B cell (primary cell): ENCODE measurements around the gene NFAT5. TPM values are rescaled to one million over a fixed set of nuclear protein-coding genes. Genes with fewer than 3 reads are reported as not detected.

Source experiments
- ATAC-seq: fragments of 200-7000 bp; cut with Tn5 transposase; one replicate; pipeline ENCODE4 v1.10.0; 2021; ENCODE audit warnings: low read depth, mild to moderate bottlenecking, moderate number of reproducible peaks, moderate library complexity
- CTCF ChIA-PET: fragments of 350-600 bp; sonication (Branson Sonifier 250); formaldehyde crosslinking; loops from one replicate; lab custom pipeline; 2021; ENCODE audit warnings: antibody characterized with exemption, inconsistent platforms; lab: Charles Lee
- POLR2A ChIA-PET: fragments of 350-600 bp; sonication (Branson Sonifier 250); formaldehyde crosslinking; loops from one replicate; lab custom pipeline; 2021; ENCODE audit warnings: antibody characterized with exemption; lab: Charles Lee
- DNase-seq: peaks from one replicate; pipeline ENCODE4 v3.0.0; 2013
- H2AFZ ChIP-seq: 2 replicates; pipeline ENCODE4 v1.6.1; 2012; ENCODE audit warnings: mild to moderate bottlenecking, low read depth, low read length; ENCODE audit not compliant: insufficient read depth, poor library complexity, severe bottlenecking
- H3K27ac ChIP-seq, 2 donors: 1 replicate in 1 of 2; 2 replicates in 1 of 2; pipeline ENCODE4 v1.5.1; 2012 to 2013; ENCODE audit warnings: low read length in 2 of 2, mild to moderate bottlenecking in 2 of 2, moderate library complexity in 1 of 2
- H3K27me3 ChIP-seq, 4 experiments: fragments of 200-600 bp in 1 of 4; sonication (generic) in 1 of 4; replicated peaks in 1 of 4; 1 replicate in 2 of 4; 2 replicates in 2 of 4; pipeline versions ENCODE4 v1.6.1 to v1.7.0; 2013 to 2016; ENCODE audit warnings: low read length in 3 of 4, mild to moderate bottlenecking in 2 of 4, mixed read lengths in 1 of 4, moderate library complexity in 1 of 4; ENCODE audit not compliant: insufficient read depth in 4 of 4, control insufficient read depth in 3 of 4; ENCODE audit errors: control extremely low read depth in 1 of 4
- H3K36me3 ChIP-seq, 2 experiments: replicated peaks in 1 of 2; 1 replicate in 1 of 2; 2 replicates in 1 of 2; pipeline versions ENCODE4 v1.6.1 to v1.7.1; 2013; ENCODE audit warnings: low read length in 1 of 2; ENCODE audit not compliant: insufficient read depth in 2 of 2, control insufficient read depth in 1 of 2; ENCODE audit errors: control extremely low read depth in 1 of 2, extremely low read depth in 1 of 2
- H3K4me1 ChIP-seq, 2 donors: fragments of 200-600 bp in 1 of 2; sonication (generic) in 1 of 2; 1 replicate in 1 of 2; 2 replicates in 1 of 2; pipeline versions ENCODE4 v1.5.1 to v1.6.1; 2013 to 2017; ENCODE audit warnings: low read length in 2 of 2; ENCODE audit not compliant: control insufficient read depth in 2 of 2, insufficient read depth in 2 of 2
- H3K4me2 ChIP-seq: replicated peaks from 2 replicates; pipeline ENCODE3; 2012; ENCODE audit warnings: mild to moderate bottlenecking, low read depth, low read length; ENCODE audit not compliant: poor library complexity, severe bottlenecking
- H3K4me3 ChIP-seq, 5 experiments: fragments of 200-600 bp in 1 of 5; sonication (generic) in 1 of 5; 1 replicate in 3 of 5; 2 replicates in 2 of 5; pipeline versions ENCODE4 v1.5.1 to v1.7.0; 2011 to 2016; ENCODE audit warnings: low read length in 4 of 5, mild to moderate bottlenecking in 4 of 5, low read depth in 2 of 5, control low read depth in 1 of 5, moderate library complexity in 1 of 5; ENCODE audit not compliant: insufficient read depth in 1 of 5; ENCODE audit errors: control extremely low read depth in 1 of 5, extremely low read depth in 1 of 5
- H3K79me2 ChIP-seq: fragments of 200-600 bp; sonication (generic); one replicate; pipeline ENCODE4 v1.6.0; 2016; ENCODE audit warnings: low read length; ENCODE audit not compliant: control insufficient read depth, insufficient read depth
- H3K9ac ChIP-seq: fragments of 200-600 bp; sonication (generic); 2 replicates; pipeline ENCODE4 v1.6.1; 2017; ENCODE audit warnings: mild to moderate bottlenecking, low read length, moderate library complexity
- H3K9me3 ChIP-seq, 3 donors: one replicate each; pipeline versions ENCODE4 v1.6.1 to v1.7.1; 2013; ENCODE audit warnings: low read length in 2 of 3; ENCODE audit not compliant: control insufficient read depth in 2 of 3, insufficient read depth in 1 of 3; ENCODE audit errors: control extremely low read depth in 1 of 3
- H4K20me1 ChIP-seq: 2 replicates; pipeline ENCODE4 v1.6.0; 2012; ENCODE audit warnings: mild to moderate bottlenecking, low read length; ENCODE audit not compliant: insufficient read depth, control insufficient read depth, poor library complexity, severe bottlenecking
- H3K27ac Mint-ChIP-seq: one replicate; pipeline ENCODE4 v1.8.0; 2021; ENCODE audit warnings: mixed read lengths
- H3K27me3 Mint-ChIP-seq: one replicate; pipeline ENCODE4 v1.8.0; 2021; ENCODE audit warnings: mixed read lengths
- H3K4me1 Mint-ChIP-seq: one replicate; pipeline ENCODE4 v1.8.0; 2021; ENCODE audit warnings: mixed read lengths
- H3K4me3 Mint-ChIP-seq: one replicate; pipeline ENCODE4 v1.8.0; 2021; ENCODE audit warnings: mixed read lengths
- H3K9me3 Mint-ChIP-seq: one replicate; pipeline ENCODE4 v1.8.0; 2022; ENCODE audit warnings: mixed read lengths; ENCODE audit not compliant: insufficient read depth
- CTCF ChIP-seq: fragments of 200-600 bp; IDR thresholded peaks from one replicate; pipeline ENCODE4 v1.8.0; 2022; ENCODE audit warnings: antibody characterized with exemption, mild to moderate bottlenecking
- EZH2 ChIP-seq: IDR thresholded peaks from 2 replicates; pipeline ENCODE4 v1.6.1; 2012; ENCODE audit warnings: borderline replicate concordance, low read depth, mild to moderate bottlenecking, moderate library complexity, low read length; ENCODE audit not compliant: insufficient read depth, poor library complexity, severe bottlenecking
- WGBS: methylation state at CpG from one replicate; pipeline ENCODE4 v1.1.5; 2013; ENCODE audit warnings: missing lambda C conversion rate; ENCODE audit not compliant: insufficient coverage; 5-methylcytosine and 5-hydroxymethylcytosine counted together
- intact Hi-C: fragments of 100-400 bp; cut with micrococcal nuclease; formaldehyde crosslinking; loops from one replicate; pipeline ENCODE4 v1.10.0; 2022
- polyA plus RNA-seq: library from polyadenylated mRNA; depleted of rRNA; stranded (reverse); fragments of >200 nt; gene quantifications from 2 replicates; pipeline ENCODE4 v1.2.3, GENCODE V29; 2012
- total RNA-seq, 2 donors: library from RNA; stranded (reverse); fragments of 120-200 nt in 1 of 2; gene quantifications; 1 replicate in 1 of 2; 2 replicates in 1 of 2; pipeline versions ENCODE4 v1.2.3 to v1.2.4, GENCODE V29; 2013 to 2022

Gene NFAT5
- total and polyA plus RNA-seq, 2 donors (not counting 1 experiment from before 2014, with no cell fraction given) = 6.3 to 50.0 TPM

GRCh38 chr16:69709456-69710084 lies 143.8 kb downstream of the NFAT5 start:
- H3K4me1 ChIP-seq = no peaks in the 10 kb centered on the region
- Mint-ChIP-seq H3K4me3 (no peak overlapping the region), H3K9me3 (no peaks in the 10 kb centered on the region), H3K4me1 (no peaks in the 10 kb centered on the region), H3K27me3 (no peaks in the 10 kb centered on the region), H3K27ac (no peak overlapping the region)
- H3K9ac ChIP-seq = no peak overlapping the region
- no peaks in the 10 kb centered on the region for H3K27me3 ChIP-seq
- no peaks in the 10 kb centered on the region for H3K9me3 ChIP-seq
- CTCF ChIA-PET = interaction anchor here (0.7 to 7.9 kb wide), 17 partner anchors 12 to 313 kb away, joined by 3 to 73 read pairs (median 4); partner anchors contain the start of genes NOB1 and NQO1
- intact Hi-C loops = loop anchor here (1.0 to 10.0 kb wide), 3 partner anchors 17 to 315 kb away; partner anchors contain the start of gene NQO1
- no peak overlapping the region for H3K4me3 ChIP-seq
- TF ChIP-seq CTCF = peak; percentile 85
- no peak for TF ChIP-seq EZH2
- no peaks in the 10 kb centered on the region for H3K79me2 ChIP-seq
- 67% methylated on average over 2 of the region's 5 CpGs for whole genome bisulfite sequencing
- no peak overlapping the region for H3K27ac ChIP-seq
- H2AFZ ChIP-seq = peak overlapping the region; percentile 14
- ATAC-seq = peak; percentile 36
- H4K20me1 ChIP-seq = no peaks in the 10 kb centered on the region
- POLR2A ChIA-PET = interaction anchor here (0.7 to 1.2 kb wide), 2 partner anchors 41 to 45 kb away, joined by 5 to 8 read pairs; partner anchors contain the start of gene NOB1
- H3K4me2 ChIP-seq = no peak overlapping the region
- DNase-seq = peak; percentile 71
- peaks cover 0 to 1% of the 10 kb centered on the region in 2 experiments for H3K36me3 ChIP-seq

- intact Hi-C loops = no loop called here
- ChIA-PET POLR2A (no interaction called here), CTCF (interaction anchor here (2.2 to 7.9 kb wide), 3 partner anchors 14 to 46 kb away, joined by 9 to 73 read pairs (median 11); partner anchors contain the start of genes NOB1 and NQO1)
- Mint-ChIP-seq H3K4me3 (no peak overlapping the region), H3K27me3 (no peaks in the 10 kb centered on the region), H3K27ac (no peak overlapping the region), H3K9me3 (no peaks in the 10 kb centered on the region), H3K4me1 (no peaks in the 10 kb centered on the region)
- Histone ChIP-seq H3K27me3 (no peaks in the 10 kb centered on the region), H3K36me3 (peaks cover 0 to 1% of the 10 kb centered on the region in 2 experiments), H3K4me3 (no peak overlapping the region), H3K79me2 (no peaks in the 10 kb centered on the region), H3K9me3 (no peaks in the 10 kb centered on the region), H3K4me1 (no peaks in the 10 kb centered on the region), H2AFZ (no peak overlapping the region), H3K4me2 (no peak overlapping the region), H3K9ac (no peak overlapping the region), H3K27ac (no peak overlapping the region), H4K20me1 (no peaks in the 10 kb centered on the region)
- 98% methylated on average over 8 of the region's 12 CpGs for WGBS
- no peak for DNase-seq
- no peak for ATAC-seq
- no peak for TF ChIP-seq EZH2
- no peak for TF ChIP-seq CTCF
Observed at GRCh38 chr16:69711115-69711740, 145.5 kb downstream of the NFAT5 start.
